Left ventricle myocardium inferior (tissue), 1 donor: Measurements from ENCODE around the gene BAG5. TPM values are rescaled to one million over a fixed set of nuclear protein-coding genes. Genes with fewer than 3 reads are reported as not detected.
A peak's percentile ranks its signal among the peaks of the same experiment; 100 is the strongest.

ENCODE experiments used
- DNase-seq: peaks from one replicate; pipeline ENCODE4 v3.0.0-alpha.2; 2020
- H3K27ac ChIP-seq: fragments of 200-600 bp; replicated peaks from 2 replicates; pipeline ENCODE4 v1.8.0; 2021
- H3K27me3 ChIP-seq: fragments of 200-600 bp; 2 replicates; pipeline ENCODE4 v1.8.0; 2021; ENCODE audit warnings: low read depth
- H3K36me3 ChIP-seq: fragments of 200-600 bp; 2 replicates; pipeline ENCODE4 v1.8.0; 2021
- H3K4me1 ChIP-seq: fragments of 200-600 bp; 2 replicates; pipeline ENCODE4 v1.8.0; 2021
- H3K4me3 ChIP-seq: fragments of 200-600 bp; 2 replicates; pipeline ENCODE4 v1.8.0; 2021; ENCODE audit warnings: mild to moderate bottlenecking, moderate library complexity
- H3K9me3 ChIP-seq: fragments of 200-600 bp; replicated peaks from 2 replicates; pipeline ENCODE4 v1.8.0; 2021
- intact Hi-C: fragments of 100-400 bp; cut with micrococcal nuclease; formaldehyde crosslinking; loops from one replicate; pipeline ENCODE4 v1.11.0; 2022
- total RNA-seq: library from RNA; stranded (reverse); fragmentation: NEBNext Ultra II Directional; extraction: Animal tissue kit (Norgen Biotek cat#: 25700); gene quantifications from one replicate; pipeline ENCODE4 v1.2.1, GENCODE V29; 2021
- TF ChIP-seq, protein P1 (sequence below): fragments of 200-600 bp; IDR thresholded peaks from 2 replicates; pipeline ENCODE4 v1.8.0; 2021; ENCODE audit warnings: antibody characterized with exemption, mild to moderate bottlenecking, borderline replicate concordance
- donor health status: DM: no; HTN: yes; CAD: no; lungs with severe emphysema.

The BAG5 gene
- total RNA-seq, 1 donor from 2014 or later: 16.7 TPM

DNA sequence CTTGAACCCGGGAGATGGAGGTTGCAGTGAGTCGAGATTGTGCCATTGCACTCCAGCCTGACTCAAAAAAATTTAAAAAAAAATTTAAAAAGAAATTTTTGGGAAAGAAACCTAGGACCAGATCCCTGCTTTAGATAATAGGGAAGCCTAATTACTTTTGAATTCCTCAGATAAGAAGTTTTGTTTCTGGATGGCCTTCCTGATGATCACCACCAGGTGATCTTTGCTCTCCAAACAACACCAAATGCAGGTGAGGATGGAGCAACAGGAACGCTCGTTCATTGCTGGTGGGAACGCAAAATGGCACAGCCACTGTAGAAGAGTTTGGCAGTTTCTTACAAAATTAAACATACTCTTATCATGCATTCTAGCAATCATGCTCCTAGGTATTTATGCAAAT lies 38.0 kb upstream of the BAG5 start:
- no peak for DNase-seq
- Histone ChIP-seq H3K36me3 (no peaks in the 10 kb centered on the region), H3K4me1 (peaks cover 9% of the 10 kb centered on the region), H3K27ac (no peak overlapping the region), H3K4me3 (no peak overlapping the region), H3K27me3 (no peaks in the 10 kb centered on the region), H3K9me3 (no peaks in the 10 kb centered on the region)
- TF ChIP-seq, protein P1, sequence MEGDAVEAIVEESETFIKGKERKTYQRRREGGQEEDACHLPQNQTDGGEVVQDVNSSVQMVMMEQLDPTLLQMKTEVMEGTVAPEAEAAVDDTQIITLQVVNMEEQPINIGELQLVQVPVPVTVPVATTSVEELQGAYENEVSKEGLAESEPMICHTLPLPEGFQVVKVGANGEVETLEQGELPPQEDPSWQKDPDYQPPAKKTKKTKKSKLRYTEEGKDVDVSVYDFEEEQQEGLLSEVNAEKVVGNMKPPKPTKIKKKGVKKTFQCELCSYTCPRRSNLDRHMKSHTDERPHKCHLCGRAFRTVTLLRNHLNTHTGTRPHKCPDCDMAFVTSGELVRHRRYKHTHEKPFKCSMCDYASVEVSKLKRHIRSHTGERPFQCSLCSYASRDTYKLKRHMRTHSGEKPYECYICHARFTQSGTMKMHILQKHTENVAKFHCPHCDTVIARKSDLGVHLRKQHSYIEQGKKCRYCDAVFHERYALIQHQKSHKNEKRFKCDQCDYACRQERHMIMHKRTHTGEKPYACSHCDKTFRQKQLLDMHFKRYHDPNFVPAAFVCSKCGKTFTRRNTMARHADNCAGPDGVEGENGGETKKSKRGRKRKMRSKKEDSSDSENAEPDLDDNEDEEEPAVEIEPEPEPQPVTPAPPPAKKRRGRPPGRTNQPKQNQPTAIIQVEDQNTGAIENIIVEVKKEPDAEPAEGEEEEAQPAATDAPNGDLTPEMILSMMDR: no peak
- intact Hi-C loops: no loop called here

DNA sequence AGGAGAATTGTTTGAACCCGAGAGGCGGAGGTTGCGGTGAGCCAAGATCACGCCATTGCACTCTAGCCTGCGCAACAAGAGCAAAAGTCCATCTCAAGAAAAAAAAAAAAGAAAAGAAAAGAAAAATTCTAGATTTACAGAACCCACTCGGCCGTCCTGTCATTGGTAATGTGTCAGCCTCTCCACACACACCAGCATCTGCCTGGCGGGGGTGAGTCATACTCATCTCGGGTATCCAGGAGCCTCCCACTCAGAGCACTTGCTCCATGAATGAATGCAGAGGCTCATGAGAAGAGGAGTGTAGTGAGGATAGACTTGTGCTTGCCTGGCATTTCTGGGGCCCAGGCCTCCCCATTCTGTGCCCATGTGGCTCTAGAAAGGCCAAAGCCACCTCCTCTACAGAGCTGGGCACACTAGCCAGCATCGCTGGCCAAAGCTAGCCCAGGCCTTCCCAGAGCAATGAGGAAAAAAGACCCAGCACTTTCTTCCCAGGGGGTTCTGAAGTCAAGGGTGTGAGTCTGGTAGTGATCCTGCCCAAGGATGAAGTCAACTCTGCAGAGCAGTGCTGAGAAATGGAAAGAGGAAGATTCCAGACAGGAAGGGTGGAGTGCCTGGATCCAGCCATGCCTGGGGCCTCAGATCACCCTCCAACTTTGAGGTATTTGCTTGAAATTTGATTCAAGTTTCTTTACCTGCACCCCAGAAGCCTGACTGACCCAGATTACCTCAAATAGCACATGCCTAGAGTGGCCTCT lies 35.3 kb upstream of the BAG5 start:
- peak; percentile 25 for DNase-seq
- Histone ChIP-seq H3K9me3 (no peaks in the 10 kb centered on the region), H3K27ac (peak overlapping the region; percentile 28), H3K36me3 (no peaks in the 10 kb centered on the region), H3K4me1 (peaks cover 34% of the 10 kb centered on the region), H3K27me3 (no peaks in the 10 kb centered on the region), H3K4me3 (no peak overlapping the region)
- TF ChIP-seq, protein P1: no peak
- intact Hi-C loops: no loop called here

DNA sequence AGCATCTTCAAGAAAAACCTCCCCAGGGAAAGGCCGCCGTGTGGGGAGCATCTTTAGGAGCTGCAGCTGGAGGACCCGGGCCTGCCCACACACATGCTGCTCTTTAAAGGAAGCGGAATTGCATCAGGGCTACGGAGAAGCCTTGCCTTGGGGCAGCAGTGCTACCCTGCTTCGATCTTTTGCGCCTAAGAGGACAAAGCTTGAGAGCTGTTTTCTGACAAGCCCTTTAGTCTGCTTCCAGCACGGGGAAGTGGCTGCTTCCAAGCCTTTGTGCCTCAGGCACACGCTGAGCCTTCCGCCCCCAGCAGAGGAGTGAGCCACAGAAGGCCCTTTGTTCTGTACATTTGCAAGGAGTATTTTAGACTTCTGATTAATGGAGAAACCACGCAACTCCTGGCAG lies 31.8 kb upstream of the BAG5 start:
- Histone ChIP-seq H3K36me3 (peaks cover 14% of the 10 kb centered on the region), H3K4me1 (peaks cover 34% of the 10 kb centered on the region), H3K27ac (peak overlapping the region; percentile 80), H3K9me3 (no peaks in the 10 kb centered on the region), H3K27me3 (no peaks in the 10 kb centered on the region), H3K4me3 (peak overlapping the region; percentile 17)
- DNase-seq: peak; percentile 28
- TF ChIP-seq, protein P1: no peak
- intact Hi-C loops: no loop called here

DNA sequence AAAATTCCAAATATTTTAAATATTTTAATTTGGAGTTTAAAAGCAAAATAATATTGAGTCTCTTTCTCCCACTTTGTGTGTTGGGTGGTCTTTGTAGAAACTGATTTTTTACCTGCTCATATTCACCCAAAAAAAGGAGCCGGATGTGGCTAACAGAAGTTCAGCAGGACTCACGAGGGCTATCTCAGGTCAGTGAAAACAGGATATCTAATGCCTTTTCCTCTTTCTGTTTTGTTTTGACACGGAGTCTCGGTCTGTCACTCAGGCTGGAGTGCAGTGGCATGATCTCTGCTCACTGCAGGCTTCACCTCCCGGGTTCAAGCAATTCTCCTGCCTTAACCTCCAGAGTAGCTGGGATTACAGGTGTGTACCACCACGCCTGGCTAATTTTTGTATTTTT lies 31.1 kb upstream of the BAG5 start:
- no peaks in the 10 kb centered on the region for H3K27me3 ChIP-seq
- TF ChIP-seq, protein P1: no peak
- H3K4me1 ChIP-seq: peaks cover 34% of the 10 kb centered on the region
- peak overlapping the region; percentile 80 for H3K27ac ChIP-seq
- DNase-seq: no peak
- intact Hi-C loops: no loop called here
- peaks cover 20% of the 10 kb centered on the region for H3K36me3 ChIP-seq
- H3K9me3 ChIP-seq: no peaks in the 10 kb centered on the region
- peak overlapping the region; percentile 17 for H3K4me3 ChIP-seq

DNA sequence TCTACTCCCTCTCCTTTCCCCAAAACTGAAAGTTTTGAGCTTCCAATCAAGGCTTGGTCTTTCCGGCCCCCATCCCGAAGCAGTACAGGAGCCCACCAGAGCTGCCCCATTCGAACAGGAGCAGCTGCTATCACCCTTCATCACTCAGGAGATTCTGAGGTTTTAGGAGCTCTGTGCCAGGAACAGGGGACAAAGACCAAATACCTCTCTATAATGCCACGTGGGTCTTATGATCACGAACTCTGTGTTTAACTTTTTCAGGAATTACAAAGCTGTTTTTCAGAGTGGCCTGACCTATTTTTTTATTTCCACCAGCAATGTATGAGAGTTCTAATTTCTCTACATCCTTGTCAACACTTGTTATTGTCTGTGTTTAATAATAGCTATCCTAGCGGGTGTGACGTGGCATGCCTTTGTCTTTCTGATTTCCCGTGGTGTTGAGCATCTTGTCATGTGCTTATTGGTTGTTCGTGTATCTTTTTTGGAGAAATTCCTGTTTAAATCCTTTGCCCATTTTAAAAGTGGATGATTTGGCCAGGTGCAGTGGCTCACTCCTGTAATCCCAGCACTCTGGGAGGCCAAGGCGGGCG lies 22.0 kb upstream of the BAG5 start:
- Histone ChIP-seq H3K4me1 (no peaks in the 10 kb centered on the region), H3K4me3 (no peak overlapping the region), H3K36me3 (peaks cover 18% of the 10 kb centered on the region), H3K9me3 (no peaks in the 10 kb centered on the region), H3K27me3 (no peaks in the 10 kb centered on the region), H3K27ac (no peak overlapping the region)
- DNase-seq: no peak
- intact Hi-C loops: no loop called here
- TF ChIP-seq, protein P1: no peak
